IMR-90 (cell line): ENCODE results near the gene BCAR1. TPM values are rescaled to one million over a fixed set of nuclear protein-coding genes. Genes with fewer than 3 reads are reported as not detected.
"Not testable (repeated sequence)": the region's sequence is repeated elsewhere in the genome, so short reads cannot be mapped to it uniquely, and the experiment has no call there.

ENCODE experiments used
- ATAC-seq: fragments of 200-7000 bp; cut with Tn5 transposase; 2 replicates; pipeline ENCODE4 v1.9.1; 2020; ENCODE audit warnings: low read depth, mild to moderate bottlenecking, moderate library complexity
- BruUV-seq: library from RNA; stranded (reverse); fragments of 400-500 nt; replicated peaks from 2 replicates; lab custom pipeline; 2021; lab: Mats Ljungman, UMichigan
- CTCF ChIA-PET: fragments of 300-600 bp; formaldehyde crosslinking; extraction: SDS; loops from one replicate; lab custom pipeline; 2021; ENCODE audit warnings: antibody characterized with exemption; lab: Yijun Ruan, JAX
- POLR2A ChIA-PET: fragments of 300-600 bp; sonication (Branson Sonifier 250); formaldehyde crosslinking; loops from one replicate; lab custom pipeline; 2022; ENCODE audit warnings: antibody characterized with exemption; ENCODE audit not compliant: unreplicated experiment; lab: Charles Lee
- DNase-seq: peaks from one replicate; pipeline ENCODE4 v3.0.0; 2013
- H2AFZ ChIP-seq: replicated peaks from 2 replicates; pipeline ENCODE3; 2013; ENCODE audit warnings: low read length, mild to moderate bottlenecking; ENCODE audit not compliant: poor library complexity
- H2AK5ac ChIP-seq: 2 replicates; pipeline ENCODE4 v1.6.1; 2013; ENCODE audit warnings: low read depth, low read length, inconsistent platforms
- H2AK9ac ChIP-seq: replicated peaks from 2 replicates; pipeline ENCODE3; 2013; ENCODE audit warnings: mild to moderate bottlenecking, low read depth, low read length, moderate library complexity; ENCODE audit not compliant: poor library complexity
- H2BK120ac ChIP-seq: 2 replicates; pipeline ENCODE4 v1.6.1; 2013; ENCODE audit warnings: low read depth, low read length, inconsistent platforms
- H2BK15ac ChIP-seq: 3 replicates; pipeline ENCODE4 v1.6.1; 2013; ENCODE audit warnings: low read depth, low read length, inconsistent platforms
- H2BK20ac ChIP-seq: 2 replicates; pipeline ENCODE4 v1.6.1; 2013; ENCODE audit warnings: low read depth, mild to moderate bottlenecking, inconsistent platforms, low read length, moderate library complexity
- H2BK5ac ChIP-seq: 2 replicates; pipeline ENCODE4 v1.6.1; 2013; ENCODE audit warnings: mild to moderate bottlenecking, low read depth, low read length, inconsistent platforms; ENCODE audit not compliant: poor library complexity, severe bottlenecking
- H3K14ac ChIP-seq: replicated peaks from 2 replicates; pipeline ENCODE4 v1.6.1; 2013; ENCODE audit warnings: low read depth, low read length, inconsistent platforms
- H3K18ac ChIP-seq: 2 replicates; pipeline ENCODE4 v1.6.1; 2013; ENCODE audit warnings: low read depth, low read length, control low read depth
- H3K23ac ChIP-seq: 2 replicates; pipeline ENCODE4 v1.6.1; 2013; ENCODE audit warnings: low read depth, low read length, inconsistent platforms
- H3K27ac ChIP-seq: 2 replicates; pipeline ENCODE4 v1.5.1; 2013; ENCODE audit warnings: mild to moderate bottlenecking, control low read depth, low read length; ENCODE audit not compliant: insufficient read depth
- H3K27me3 ChIP-seq: 2 replicates; pipeline ENCODE4 v1.6.1; 2013; ENCODE audit warnings: low read length; ENCODE audit not compliant: control insufficient read depth, insufficient read depth
- H3K36me3 ChIP-seq: 2 replicates; pipeline ENCODE4 v1.6.1; 2013; ENCODE audit warnings: low read length, mixed read lengths; ENCODE audit not compliant: control insufficient read depth, insufficient read depth
- H3K4ac ChIP-seq: 2 replicates; pipeline ENCODE4 v1.6.1; 2013; ENCODE audit warnings: low read depth, low read length, inconsistent platforms
- H3K4me1 ChIP-seq: 2 replicates; pipeline ENCODE4 v1.6.1; 2013; ENCODE audit warnings: low read length, mixed read lengths; ENCODE audit not compliant: control insufficient read depth, insufficient read depth
- H3K4me2 ChIP-seq: 2 replicates; pipeline ENCODE4 v1.6.1; 2013; ENCODE audit warnings: low read depth, mild to moderate bottlenecking, control low read depth, low read length, moderate library complexity
- H3K4me3 ChIP-seq: 2 replicates; pipeline ENCODE4 v1.5.1; 2013; ENCODE audit warnings: low read depth, mild to moderate bottlenecking, control low read depth, low read length, moderate library complexity; ENCODE audit not compliant: insufficient read depth
- H3K56ac ChIP-seq: 2 replicates; pipeline ENCODE4 v1.6.1; 2013; ENCODE audit warnings: low read length, inconsistent platforms; ENCODE audit not compliant: insufficient read depth; ENCODE audit errors: extremely low read depth
- H3K79me1 ChIP-seq, 2 experiments: 2 replicates each; pipeline ENCODE4 v1.6.1; 2013; ENCODE audit warnings: low read length in 2 of 2, inconsistent platforms in 1 of 2, low read depth in 1 of 2
- H3K9ac ChIP-seq: 2 replicates; pipeline ENCODE4 v1.6.1; 2013; ENCODE audit warnings: low read depth, low read length, control low read depth
- H3K9me1 ChIP-seq: 2 replicates; pipeline ENCODE4 v1.6.1; 2013; ENCODE audit warnings: low read length, inconsistent platforms; ENCODE audit not compliant: insufficient read depth
- H3K9me3 ChIP-seq: 2 replicates; pipeline ENCODE4 v1.6.1; 2013; ENCODE audit warnings: low read length; ENCODE audit not compliant: control insufficient read depth, insufficient read depth
- H4K20me1 ChIP-seq: 2 replicates; pipeline ENCODE4 v1.6.1; 2013; ENCODE audit warnings: low read length, inconsistent platforms; ENCODE audit not compliant: insufficient read depth
- H4K5ac ChIP-seq: 2 replicates; pipeline ENCODE4 v1.6.1; 2013; ENCODE audit warnings: mild to moderate bottlenecking, low read depth, low read length, control low read depth
- H4K8ac ChIP-seq, 2 experiments: 2 replicates each; pipeline ENCODE4 v1.6.1; 2013; ENCODE audit warnings: low read depth in 2 of 2, low read length in 2 of 2, control low read depth in 1 of 2, inconsistent platforms in 1 of 2
- H4K91ac ChIP-seq: 2 replicates; pipeline ENCODE4 v1.6.1; 2013; ENCODE audit warnings: low read depth, low read length, inconsistent platforms; ENCODE audit not compliant: insufficient read depth
- BHLHE40 ChIP-seq: fragments of 150-350 bp; IDR thresholded peaks from 2 replicates; pipeline ENCODE4 v1.6.1; 2016; ENCODE audit warnings: mild to moderate bottlenecking, low read depth, low read length
- CHD1 ChIP-seq: IDR thresholded peaks from 2 replicates; pipeline ENCODE4 v1.6.1; 2012; ENCODE audit warnings: low read depth, low read length, improper control_type of control experiment
- CTCF ChIP-seq: conservative IDR thresholded peaks from 2 replicates; pipeline ENCODE4 v1.5.1; 2012; ENCODE audit warnings: mild to moderate bottlenecking, low read depth, low read length, improper control_type of control experiment
- FOS ChIP-seq: fragments of 150-350 bp; IDR thresholded peaks from 2 replicates; pipeline ENCODE4 v1.6.1; 2016; ENCODE audit warnings: low read depth, low read length
- MAFK ChIP-seq: IDR thresholded peaks from 2 replicates; pipeline ENCODE4 v1.6.1; 2012; ENCODE audit warnings: low read depth, low read length, improper control_type of control experiment
- MXI1 ChIP-seq: IDR thresholded peaks from 2 replicates; pipeline ENCODE4 v1.6.1; 2012; ENCODE audit warnings: low read depth, mild to moderate bottlenecking, low read length, moderate library complexity, borderline replicate concordance
- NFE2L2 ChIP-seq: fragments of 150-350 bp; IDR thresholded peaks from 2 replicates; pipeline ENCODE4 v1.6.1; 2016; ENCODE audit warnings: low read depth, mild to moderate bottlenecking, low read length
- RFX5 ChIP-seq: IDR thresholded peaks from 2 replicates; pipeline ENCODE4 v1.8.0; 2012; ENCODE audit warnings: low read depth, mild to moderate bottlenecking, low read length, moderate library complexity
- SMC3 ChIP-seq: fragments of 150-350 bp; IDR thresholded peaks from 2 replicates; pipeline ENCODE4 v1.6.1; 2016; ENCODE audit warnings: low read depth, mild to moderate bottlenecking, antibody characterized with exemption, low read length, moderate library complexity
- WGBS, 2 experiments: methylation state at CpG; one replicate each; pipeline versions ENCODE4 v1.1.5 to v1.1.7; 2013; ENCODE audit warnings: missing lambda C conversion rate in 2 of 2; ENCODE audit not compliant: insufficient read length in 1 of 2; ENCODE audit errors: extremely low coverage in 2 of 2; 5-methylcytosine and 5-hydroxymethylcytosine counted together
- dilution Hi-C: fragments of 300-500 bp; cut with HindIII; formaldehyde crosslinking; loops from one replicate; pipeline ENCODE4 v1.14.3; 2018; ENCODE audit warnings: low sequenced_read_pairs; ENCODE audit not compliant: unreplicated experiment
- in situ Hi-C: fragments of 300-500 bp; cut with MboI; formaldehyde crosslinking; loops from 3 replicates; pipeline ENCODE4 v1.14.3; 2019; ENCODE audit warnings: low sequenced_read_pairs, inconsistent platforms, mixed read lengths
- intact Hi-C: fragments of 100-400 bp; cut with micrococcal nuclease; formaldehyde crosslinking; loops from 2 replicates; pipeline ENCODE4 v1.10.0; 2022
- polyA plus RNA-seq, 3 experiments: library from polyadenylated mRNA; depleted of rRNA; stranded (reverse); fragments of >200 nt; gene quantifications; 2 replicates each; pipeline ENCODE4 v1.2.3, GENCODE V29; 2012; ENCODE audit warnings: low replicate concordance in 1 of 3
- total RNA-seq: library from RNA; depleted of rRNA; stranded (reverse); fragments of >200 nt; gene quantifications from 2 replicates; pipeline ENCODE4 v1.2.3, GENCODE V29; 2012

Gene BCAR1
- total and polyA plus RNA-seq, 2 of the 4 experiments (the other 2 are of a cell fraction), result 18.1 to 99.4 TPM

- no peaks in the 10 kb centered on the region for H4K20me1 ChIP-seq
- ChIA-PET CTCF (no interaction called here), POLR2A (no interaction called here)
- H2BK20ac ChIP-seq, result no peak overlapping the region
- no peak overlapping the region for H4K8ac ChIP-seq
- ATAC-seq (no peak), DNase-seq (no peak)
- BruUV-seq, result no TSS peak
- no peak overlapping the region for H2BK15ac ChIP-seq
- H3K56ac ChIP-seq, result no peak overlapping the region
- no peaks in the 10 kb centered on the region for H3K9me3 ChIP-seq
- H3K79me1 ChIP-seq, result no peaks in the 10 kb centered on the region; a peak in 1 of 4 replicates
- no peak overlapping the region for H3K27ac ChIP-seq
- no peaks in the 10 kb centered on the region for H3K27me3 ChIP-seq
- no peak overlapping the region for H3K18ac ChIP-seq
- dilution Hi-C loops (no loop called here), in situ Hi-C loops (no loop called here), intact Hi-C loops (no loop called here)
- WGBS, 2 experiments, result no CpG with 5 or more reads among the region's 6 CpGs
- no peak for TF ChIP-seq RFX5
- no peak for TF ChIP-seq SMC3
- no peak for TF ChIP-seq NFE2L2
- TF ChIP-seq CTCF, result no peak
- no peak for TF ChIP-seq FOS
- TF ChIP-seq BHLHE40, result no peak
- no peak for TF ChIP-seq MAFK
- no peak for TF ChIP-seq MXI1
- TF ChIP-seq CHD1, result no peak
- H2AK9ac ChIP-seq, result no peak overlapping the region
- no peak overlapping the region for H3K9ac ChIP-seq
- no peak overlapping the region for H2AK5ac ChIP-seq
- H3K9me1 ChIP-seq, result no peaks in the 10 kb centered on the region
- H3K36me3 ChIP-seq, result no peaks in the 10 kb centered on the region
- H2AFZ ChIP-seq, result no peak overlapping the region
- no peak overlapping the region for H4K5ac ChIP-seq
- no peak overlapping the region for H3K4me3 ChIP-seq
- H4K91ac ChIP-seq, result no peak overlapping the region
- H2BK5ac ChIP-seq, result no peak overlapping the region
- H3K4ac ChIP-seq, result no peak overlapping the region
- peaks cover 5% of the 10 kb centered on the region for H3K4me1 ChIP-seq
- no peak overlapping the region for H3K4me2 ChIP-seq
- no peak overlapping the region for H3K14ac ChIP-seq
- no peak overlapping the region for H2BK120ac ChIP-seq
- no peak overlapping the region for H3K23ac ChIP-seq
Observed at GRCh38 chr16:75281826-75282225, 30.4 kb upstream of the BCAR1 start.

GRCh38 chr16:75281009-75281408 is 29.6 kb upstream of the BCAR1 start:
- H3K4ac ChIP-seq, H4K5ac ChIP-seq, H2AK5ac ChIP-seq, intact Hi-C loops, H4K91ac ChIP-seq, H4K20me1 ChIP-seq, in situ Hi-C loops, H2BK20ac ChIP-seq, H3K4me3 ChIP-seq, H2BK5ac ChIP-seq, H3K9ac ChIP-seq, H3K36me3 ChIP-seq, H3K14ac ChIP-seq, H3K27ac ChIP-seq, H3K4me1 ChIP-seq, dilution Hi-C loops, BruUV-seq, H2AFZ ChIP-seq, H4K8ac ChIP-seq, H2BK15ac ChIP-seq, ATAC-seq, H3K79me1 ChIP-seq, CTCF ChIA-PET, DNase-seq, H3K18ac ChIP-seq, H3K9me3 ChIP-seq, POLR2A ChIA-PET, H3K9me1 ChIP-seq, H3K4me2 ChIP-seq, H3K23ac ChIP-seq, H2AK9ac ChIP-seq, H2BK120ac ChIP-seq, H3K27me3 ChIP-seq, H3K56ac ChIP-seq: not testable (repeated sequence)
- WGBS, 2 experiments, result 100% methylated on average over 2 of the region's 2 CpGs; no CpG with 5 or more reads in 1 of the 2 experiments
